HG03558 (cell line): Measurements from ENCODE around the gene DTNB.
A peak's percentile ranks its signal among the peaks of the same experiment; 100 is the strongest.

Experiments used
- ATAC-seq: cut with Tn5 transposase; IDR thresholded peaks from one replicate; pipeline ENCODE4 v1.9.1; 2021; ENCODE audit warnings: moderate number of reproducible peaks; ENCODE audit not compliant: unreplicated experiment; ENCODE audit errors: extremely low read depth

The DTNB gene

GRCh38 chr2:25592766-25593292 is 80.5 kb downstream of the DTNB start:
- no peak for ATAC-seq

GRCh38 chr2:25590921-25591505 is 82.4 kb downstream of the DTNB start:
- no peak for ATAC-seq

GRCh38 chr2:25589676-25590205 is 83.6 kb downstream of the DTNB start:
- ATAC-seq: no peak

- no peak for ATAC-seq
Observed at GRCh38 chr2:25588576-25588975, 84.8 kb downstream of the DTNB start.

GRCh38 chr2:25587361-25587760 is 86.0 kb downstream of the DTNB start:
- no peak for ATAC-seq

- peak; percentile 60 for ATAC-seq
Observed at GRCh38 chr2:25586726-25587144, 86.6 kb downstream of the DTNB start.

- ATAC-seq: no peak
Observed at GRCh38 chr2:25585189-25585588, 88.2 kb downstream of the DTNB start.

GRCh38 chr2:25582077-25582830 is 91.1 kb downstream of the DTNB start:
- no peak for ATAC-seq

- no peak for ATAC-seq
Observed at GRCh38 chr2:25576596-25576995, 96.8 kb downstream of the DTNB start.

- ATAC-seq: no peak
Observed at GRCh38 chr2:25572638-25573037, 100.7 kb downstream of the DTNB start.

- ATAC-seq: no peak
Observed at GRCh38 chr2:25570161-25570845, 103.1 kb downstream of the DTNB start.

- ATAC-seq: no peak
Observed at GRCh38 chr2:25567406-25567805, 106.0 kb downstream of the DTNB start.

- no peak for ATAC-seq
Observed at GRCh38 chr2:25566694-25567093, 106.7 kb downstream of the DTNB start.

- ATAC-seq: no peak
Observed at GRCh38 chr2:25566094-25566493, 107.3 kb downstream of the DTNB start.

- no peak for ATAC-seq
Observed at GRCh38 chr2:25561136-25561850, 112.1 kb downstream of the DTNB start.

GRCh38 chr2:25559148-25559547 is 114.2 kb downstream of the DTNB start:
- ATAC-seq: no peak

GRCh38 chr2:25558262-25558661 is 115.1 kb downstream of the DTNB start:
- no peak for ATAC-seq

GRCh38 chr2:25557179-25558036 is 116.0 kb downstream of the DTNB start:
- no peak for ATAC-seq

- ATAC-seq: no peak
Observed at GRCh38 chr2:25552318-25552717, 121.1 kb downstream of the DTNB start.
